ENCODE data around the gene RBBP5. TPM values are rescaled to one million over a fixed set of nuclear protein-coding genes. Genes with fewer than 3 reads are reported as not detected.

RBBP5 gene
- total RNA-seq, 1 experiment from 2014 or later = 17.3 TPM

GRCh38 chr1:205056188-205056611 is 65.6 kb downstream of the RBBP5 start:
- Histone ChIP-seq H3K14ac (ENCODE audit: insufficient read depth, low read length) (no peak overlapping the region), H2BK5ac (ENCODE audit: insufficient read length, low read length) (no peak overlapping the region), H3K23ac (ENCODE audit: insufficient read length, low read depth, low read length) (no peak overlapping the region), H3K23me2 (ENCODE audit: insufficient read length, low read depth, low read length, poor library complexity, severe bottlenecking) (no peaks in the 10 kb centered on the region), H3K4ac (ENCODE audit: low read depth, low read length) (no peak overlapping the region), H4K20me1 (ENCODE audit: control insufficient read depth, insufficient read depth, insufficient read length) (no peaks in the 10 kb centered on the region), H3K56ac (ENCODE audit: insufficient read length, low read depth, low read length) (no peak overlapping the region), H3K9ac (ENCODE audit: extremely low read depth, insufficient read length, low read length) (no peak overlapping the region), H3K18ac (ENCODE audit: insufficient read length, low read depth, low read length) (no peak overlapping the region), H2BK20ac (ENCODE audit: low read depth, low read length, poor library complexity, severe bottlenecking) (no peak overlapping the region), H2AFZ (ENCODE audit: low read length) (no peak overlapping the region), H3K4me2 (ENCODE audit: insufficient read depth, insufficient read length, low read length) (no peak overlapping the region), H3K79me2 (ENCODE audit: insufficient read depth, low read length) (no peaks in the 10 kb centered on the region), H2BK15ac (ENCODE audit: low read depth, low read length) (no peak overlapping the region), H4K5ac (ENCODE audit: insufficient read length, low read depth, low read length) (no peak overlapping the region), H3K27me3 (ENCODE audit: insufficient read depth, low read length) (no peaks in the 10 kb centered on the region), H3K27ac (ENCODE audit: insufficient read length, low read depth, low read length) (no peak overlapping the region), H4K91ac (ENCODE audit: insufficient read length, low read depth, low read length) (no peak overlapping the region), H2BK12ac (ENCODE audit: insufficient read length, low read depth, low read length) (no peak overlapping the region), H3K79me1 (ENCODE audit: insufficient read depth, low read depth, low read length, poor library complexity, severe bottlenecking) (no peaks in the 10 kb centered on the region), H2AK5ac (ENCODE audit: insufficient read length, low read length) (no peak overlapping the region), H2BK120ac (ENCODE audit: low read depth, low read length, poor library complexity, severe bottlenecking) (no peak overlapping the region), H4K8ac (replicated peaks; ENCODE audit: insufficient read length, low read depth, low read length) (no peak overlapping the region), H3T11ph (ENCODE audit: low read length) (no peak overlapping the region), H3K9me3 (ENCODE audit: control insufficient read depth, low read depth, low read length) (no peaks in the 10 kb centered on the region), H3K4me1 (ENCODE audit: insufficient read depth, low read length) (no peaks in the 10 kb centered on the region)
- peaks cover 4 to 19% of the 10 kb centered on the region in 2 experiments for H3K4me1 Mint-ChIP-seq
- H3K4me3 Mint-ChIP-seq = no peak overlapping the region
- no peaks in the 10 kb centered on the region for H3K9me3 Mint-ChIP-seq
- no peaks in the 10 kb centered on the region for H3K36me3 Mint-ChIP-seq (ENCODE audit: insufficient read depth in 1 of 3, low read depth in 3 of 3)
- DNase-seq = no peak
- no peak overlapping the region; a peak in 1 of 7 replicates for H3K27ac Mint-ChIP-seq
- TF ChIP-seq, protein P1, sequence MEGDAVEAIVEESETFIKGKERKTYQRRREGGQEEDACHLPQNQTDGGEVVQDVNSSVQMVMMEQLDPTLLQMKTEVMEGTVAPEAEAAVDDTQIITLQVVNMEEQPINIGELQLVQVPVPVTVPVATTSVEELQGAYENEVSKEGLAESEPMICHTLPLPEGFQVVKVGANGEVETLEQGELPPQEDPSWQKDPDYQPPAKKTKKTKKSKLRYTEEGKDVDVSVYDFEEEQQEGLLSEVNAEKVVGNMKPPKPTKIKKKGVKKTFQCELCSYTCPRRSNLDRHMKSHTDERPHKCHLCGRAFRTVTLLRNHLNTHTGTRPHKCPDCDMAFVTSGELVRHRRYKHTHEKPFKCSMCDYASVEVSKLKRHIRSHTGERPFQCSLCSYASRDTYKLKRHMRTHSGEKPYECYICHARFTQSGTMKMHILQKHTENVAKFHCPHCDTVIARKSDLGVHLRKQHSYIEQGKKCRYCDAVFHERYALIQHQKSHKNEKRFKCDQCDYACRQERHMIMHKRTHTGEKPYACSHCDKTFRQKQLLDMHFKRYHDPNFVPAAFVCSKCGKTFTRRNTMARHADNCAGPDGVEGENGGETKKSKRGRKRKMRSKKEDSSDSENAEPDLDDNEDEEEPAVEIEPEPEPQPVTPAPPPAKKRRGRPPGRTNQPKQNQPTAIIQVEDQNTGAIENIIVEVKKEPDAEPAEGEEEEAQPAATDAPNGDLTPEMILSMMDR (conservative IDR thresholded peaks at IDR 0.05) = no peak
- peaks cover 7% of the 10 kb centered on the region for H3K27me3 Mint-ChIP-seq (ENCODE audit: low read depth)
- WGBS (ENCODE audit: extremely low coverage, insufficient read length, low lambda C conversion rate) = no CpG with 5 or more reads among the region's 13 CpGs
